ENCODE results near the gene ENPP1.

GRCh38 chr6:131763749-131764148 lies 44.1 kb upstream of the ENPP1 start:
- TF ChIP-seq TAF1 (IDR thresholded peaks at IDR 0.05; ENCODE audit: borderline replicate concordance, low read depth, low read length) (no peak), POLR2A (IDR thresholded peaks at IDR 0.05; ENCODE audit: low read depth, low read length) (no peak), POLR2AphosphoS5 (IDR thresholded peaks at IDR 0.05; ENCODE audit: low read depth, low read length) (no peak)

All from GM12892 (cell line).